K562 (cell line): Measurements from ENCODE around the gene REEP2. TPM values are rescaled to one million over a fixed set of nuclear protein-coding genes. Genes with fewer than 3 reads are reported as not detected.
A peak's percentile ranks its signal among the peaks of the same experiment; 100 is the strongest.

Source experiments
- BRCA1 ChIP-seq, 2 experiments: fragments of 450-650 bp in 1 of 2; sonication (generic) in 1 of 2; formaldehyde crosslinking in 1 of 2; IDR thresholded peaks; 2 replicates each; pipeline versions ENCODE4 v1.5.0 to v1.6.1; 2017 to 2020; ENCODE audit warnings: mild to moderate bottlenecking in 1 of 2, missing genetic modification reagents in 1 of 2
- COPS2 ChIP-seq: fragments of 450-650 bp; conservative IDR thresholded peaks from 2 replicates; pipeline ENCODE4 v1.6.1; 2016; ENCODE audit warnings: mild to moderate bottlenecking, moderate library complexity
- DPF2 ChIP-seq: fragments of 450-650 bp; IDR thresholded peaks from 2 replicates; pipeline ENCODE4 v1.6.1; 2016
- HIVEP1 ChIP-seq: fragments of 250-450 bp; sonication (Bioruptor Pico); IDR thresholded peaks from 2 replicates; pipeline ENCODE4 v1.4.0; 2020; ENCODE audit warnings: mild to moderate bottlenecking
- ID3 ChIP-seq, 2 experiments: fragments of 250-450 bp in 1 of 2; fragments of 450-650 bp in 1 of 2; sonication (Bioruptor Pico) in 1 of 2; IDR thresholded peaks; 2 replicates each; pipeline versions ENCODE4 v1.6.1 to v1.8.0; 2016 to 2021; ENCODE audit warnings: mild to moderate bottlenecking in 2 of 2, moderate library complexity in 2 of 2, missing compliant biosample characterization in 1 of 2, missing genetic modification characterization in 1 of 2
- MIER1 ChIP-seq: fragments of 450-650 bp; IDR thresholded peaks from 2 replicates; pipeline ENCODE4 v1.6.1; 2016; ENCODE audit warnings: antibody characterized with exemption, mild to moderate bottlenecking, low read depth
- PURB ChIP-seq: sonication (generic); formaldehyde crosslinking; IDR thresholded peaks from 2 replicates; pipeline ENCODE4 v1.9.0; 2021; ENCODE audit warnings: low read depth, mild to moderate bottlenecking, missing genetic modification reagents
- RBM22 ChIP-seq: fragments of 200-400 bp; formaldehyde crosslinking; IDR thresholded peaks from 2 replicates; pipeline ENCODE4 v1.6.1; 2018; ENCODE audit warnings: low read length, low read depth; ENCODE audit not compliant: poor library complexity, severe bottlenecking
- SUPT5H ChIP-seq: fragments of 450-650 bp; IDR thresholded peaks from 2 replicates; pipeline ENCODE4 v1.6.1; 2016
- TFAM ChIP-seq: fragments of 250-450 bp; sonication (Bioruptor Pico); conservative IDR thresholded peaks from 2 replicates; pipeline ENCODE4 v1.5.0; 2021; ENCODE audit warnings: mild to moderate bottlenecking, moderate library complexity
- ZFP91 ChIP-seq: sonication (generic); formaldehyde crosslinking; IDR thresholded peaks from 2 replicates; pipeline ENCODE4 v1.8.0; 2022; ENCODE audit warnings: mild to moderate bottlenecking, missing genetic modification reagents
- ZFPM2 ChIP-seq: fragments of 250-450 bp; sonication (Bioruptor Pico); IDR thresholded peaks from 2 replicates; pipeline ENCODE4 v1.5.1; 2022; ENCODE audit warnings: mild to moderate bottlenecking
- ZNF146 ChIP-seq: IDR thresholded peaks from one replicate; pipeline ENCODE4 v1.6.1; 2018; ENCODE audit warnings: missing compliant biosample characterization; ENCODE audit not compliant: unreplicated experiment
- ZNF239 ChIP-seq: fragments of 250-450 bp; sonication (Bioruptor Pico); IDR thresholded peaks from 2 replicates; pipeline ENCODE4 v1.4.0; 2020; ENCODE audit warnings: mild to moderate bottlenecking
- ZNF274 ChIP-seq: IDR thresholded peaks from 2 replicates; pipeline ENCODE4 v1.6.1; 2011; ENCODE audit warnings: low read depth, mild to moderate bottlenecking, low read length, moderate library complexity, borderline replicate concordance
- ZNF311 ChIP-seq: fragments of 250-450 bp; sonication (Bioruptor Pico); IDR thresholded peaks from 2 replicates; pipeline ENCODE4 v1.4.0; 2020; ENCODE audit warnings: mild to moderate bottlenecking, moderate library complexity
- ZNF318 ChIP-seq, 2 experiments: fragments of 450-650 bp; IDR thresholded peaks; 2 replicates each; pipeline ENCODE4 v1.6.1; 2016; ENCODE audit warnings: mild to moderate bottlenecking in 2 of 2, borderline replicate concordance in 1 of 2, low read depth in 1 of 2, moderate library complexity in 1 of 2
- polyA plus RNA-seq, 8 experiments: library from polyadenylated mRNA; depleted of rRNA in 4 of 8; stranded (reverse) in 5 of 8; unstranded in 3 of 8; fragments of >200 nt; fragmentation: Nextera tagmentation in 2 of 8; fragmentation: Illumina TruSeq in 1 of 8; extraction: Ambion mirVana in 2 of 8; extraction: Trizol in 1 of 8; gene quantifications; 2 replicates each; pipeline versions ENCODE4 v1.2.1 to v1.2.3, GENCODE V29; 2011 to 2014; ENCODE audit warnings: inconsistent platforms in 1 of 8, missing spikeins in 1 of 8
- total RNA-seq, 7 experiments: library from RNA; depleted of rRNA in 6 of 7; stranded (reverse); fragments of >200 nt in 6 of 7; fragmentation: Illumina TruSeq in 2 of 7; extraction: Trizol in 2 of 7; gene quantifications; 2 replicates each; pipeline versions ENCODE4 v1.2.1 to v1.2.3, GENCODE V29; 2011 to 2021; ENCODE audit warnings: low replicate concordance in 1 of 7

The REEP2 gene
- total and polyA plus RNA-seq, 9 of the 15 experiments (the other 6 are each of a cell fraction or from before 2014, with no cell fraction given): 0.03 to 1.1 (median 0.12) TPM; not detected in 1

- TF ChIP-seq ZNF318 (IDR thresholded peaks at IDR 0.05; ENCODE audit: borderline replicate concordance in 1 of 2, low read depth in 1 of 2): no peak
- TF ChIP-seq PURB (CRISPR knock-in tag): no peak
- TF ChIP-seq ZNF274: no peak
- peak; percentile 99 for TF ChIP-seq RBM22
- no peak for TF ChIP-seq ZFPM2 (CRISPR knock-in tag)
- no peak for TF ChIP-seq ZNF311
- TF ChIP-seq SUPT5H: peak; percentile 98
- no peak for TF ChIP-seq BRCA1 (IDR thresholded peaks at IDR 0.05)
- no peak; the same call in 1 of the 2 replicates for TF ChIP-seq BRCA1 (CRISPR knock-in tag; IDR thresholded peaks at IDR 0.05)
- no peak for TF ChIP-seq ZNF239 (CRISPR knock-in tag)
- TF ChIP-seq COPS2: no peak
- no peak for TF ChIP-seq ID3 (CRISPR knock-in tag; IDR thresholded peaks at IDR 0.05)
- 0 out of 2 replicates have a peak, but pooled peaks have one; percentile 8 for TF ChIP-seq ID3 (tag; IDR thresholded peaks at IDR 0.05)
- TF ChIP-seq TFAM: no peak
- no peak for TF ChIP-seq MIER1
- TF ChIP-seq ZFP91 (CRISPR knock-in tag): no peak
- TF ChIP-seq HIVEP1 (CRISPR knock-in tag): peak; percentile 95
- no peak for TF ChIP-seq ZNF146 (CRISPR knock-in tag)
- TF ChIP-seq DPF2: no peak
Measured at GRCh38 chr5:138465261-138466124, 26.6 kb downstream of the REEP2 start, which contains the start of gene EGR1 (continued).
